SU-DHL-6 (cell line): ENCODE data around the gene CASKIN2.

Experiments used
- CTCF ChIP-seq: fragments of 200-600 bp; sonication (generic); IDR thresholded peaks from one replicate; pipeline ENCODE4 v1.5.1; 2017; ENCODE audit warnings: antibody characterized with exemption, mild to moderate bottlenecking, low read length, moderate library complexity; ENCODE audit not compliant: insufficient read depth, poor library complexity, severe bottlenecking
- EZH2phosphoT487 ChIP-seq: fragments of 200-600 bp; sonication (generic), shearing (Covaris generic); conservative IDR thresholded peaks from 2 replicates; pipeline ENCODE4 v1.6.1; 2018; ENCODE audit warnings: mild to moderate bottlenecking, antibody characterized with exemption, low read length, moderate library complexity, mixed read lengths

- no peak for TF ChIP-seq CTCF
- TF ChIP-seq EZH2phosphoT487: no peak
Measured at GRCh38 chr17:75508931-75509361, 6.4 kb downstream of the CASKIN2 start.
